ENCODE measurements around the gene CENPX. TPM values are rescaled to one million over a fixed set of nuclear protein-coding genes. Genes with fewer than 3 reads are reported as not detected.

Gene CENPX
- polyA plus RNA-seq, 1 experiment: 57.0 TPM

- no peak for TF ChIP-seq CTCF (IDR thresholded peaks at IDR 0.05; ENCODE audit: insufficient read depth, low read depth, low read length)
- CTCF ChIA-PET: interaction anchor here (1.0 kb wide), 1 partner anchor 24 kb away, joined by 3 read pairs; the partner anchor contains the start of gene DCXR
- Histone ChIP-seq H3K4me3 (ENCODE audit: low read depth, low read length) (no peak overlapping the region), H3K27me3 (ENCODE audit: control insufficient read depth, insufficient read depth, low read length) (no peaks in the 10 kb centered on the region), H3K36me3 (ENCODE audit: control insufficient read depth, insufficient read depth, low read length) (peaks cover 49% of the 10 kb centered on the region)
- POLR2A ChIA-PET: no interaction called here
- DNase-seq (ENCODE audit: low read depth): no peak
Measured at GRCh38 chr17:82061047-82061925, 38.6 kb upstream of the CENPX start.

- CTCF ChIA-PET: interaction anchor here (1.0 kb wide), 1 partner anchor 23 kb away, joined by 3 read pairs; the partner anchor contains the start of gene DCXR
- no peak for DNase-seq (ENCODE audit: low read depth)
- no peak overlapping the region for H3K4me3 ChIP-seq (ENCODE audit: low read depth, low read length)
- no peaks in the 10 kb centered on the region for H3K27me3 ChIP-seq (ENCODE audit: control insufficient read depth, insufficient read depth, low read length)
- POLR2A ChIA-PET: no interaction called here
- peaks cover 56% of the 10 kb centered on the region for H3K36me3 ChIP-seq (ENCODE audit: control insufficient read depth, insufficient read depth, low read length)
- TF ChIP-seq CTCF (IDR thresholded peaks at IDR 0.05; ENCODE audit: insufficient read depth, low read depth, low read length): no peak
Measured at GRCh38 chr17:82060614-82061013, 37.9 kb upstream of the CENPX start.

GRCh38 chr17:82060001-82060380 is 37.3 kb upstream of the CENPX start:
- H3K36me3 ChIP-seq (ENCODE audit: control insufficient read depth, insufficient read depth, low read length): peaks cover 61% of the 10 kb centered on the region
- ChIA-PET POLR2A (no interaction called here), CTCF (interaction anchor here (2.5 kb wide), 1 partner anchor 30 kb away, joined by 7 read pairs; no protein-coding TSS in a partner anchor)
- H3K4me3 ChIP-seq (ENCODE audit: low read depth, low read length): no peak overlapping the region
- no peaks in the 10 kb centered on the region for H3K27me3 ChIP-seq (ENCODE audit: control insufficient read depth, insufficient read depth, low read length)
- no peak for DNase-seq (ENCODE audit: low read depth)
- TF ChIP-seq CTCF (IDR thresholded peaks at IDR 0.05; ENCODE audit: insufficient read depth, low read depth, low read length): no peak

GRCh38 chr17:82059272-82060000 is 36.8 kb upstream of the CENPX start:
- H3K36me3 ChIP-seq (ENCODE audit: control insufficient read depth, insufficient read depth, low read length): peaks cover 64% of the 10 kb centered on the region
- H3K4me3 ChIP-seq (ENCODE audit: low read depth, low read length): no peak overlapping the region
- DNase-seq (ENCODE audit: low read depth): no peak
- ChIA-PET CTCF (interaction anchor here (2.5 kb wide), 1 partner anchor 29 kb away, joined by 7 read pairs; no protein-coding TSS in a partner anchor), POLR2A (no interaction called here)
- H3K27me3 ChIP-seq (ENCODE audit: control insufficient read depth, insufficient read depth, low read length): no peaks in the 10 kb centered on the region
- no peak for TF ChIP-seq CTCF (IDR thresholded peaks at IDR 0.05; ENCODE audit: insufficient read depth, low read depth, low read length)

- Histone ChIP-seq H3K4me3 (ENCODE audit: low read depth, low read length) (no peak overlapping the region), H3K27me3 (ENCODE audit: control insufficient read depth, insufficient read depth, low read length) (no peaks in the 10 kb centered on the region), H3K36me3 (ENCODE audit: control insufficient read depth, insufficient read depth, low read length) (peaks cover 68% of the 10 kb centered on the region)
- ChIA-PET CTCF (interaction anchor here (2.5 kb wide), 1 partner anchor 29 kb away, joined by 7 read pairs; no protein-coding TSS in a partner anchor), POLR2A (no interaction called here)
- no peak for TF ChIP-seq CTCF (IDR thresholded peaks at IDR 0.05; ENCODE audit: insufficient read depth, low read depth, low read length)
- no peak for DNase-seq (ENCODE audit: low read depth)
Measured at GRCh38 chr17:82058855-82059249, 36.2 kb upstream of the CENPX start.
